Nephron (organoid): Measurements from ENCODE around the gene NPC1L1.

Experiments used
- H3K27ac Mint-ChIP-seq, 3 experiments: 2 replicates each; pipeline ENCODE4 v1.8.0; 2020; ENCODE audit warnings: mixed read lengths in 3 of 3, mild to moderate bottlenecking in 2 of 3, moderate library complexity in 1 of 3
- H3K27me3 Mint-ChIP-seq: 2 replicates; pipeline ENCODE4 v1.8.0; 2021; ENCODE audit warnings: low read depth, mild to moderate bottlenecking, moderate library complexity, mixed read lengths
- H3K36me3 Mint-ChIP-seq: 2 replicates; pipeline ENCODE4 v1.8.0; 2020; ENCODE audit warnings: low read depth, mixed read lengths
- H3K4me1 Mint-ChIP-seq: 2 replicates; pipeline ENCODE4 v1.8.0; 2020; ENCODE audit warnings: mixed read lengths
- H3K4me3 Mint-ChIP-seq, 3 experiments: 2 replicates each; pipeline ENCODE4 v1.8.0; 2020; ENCODE audit warnings: mild to moderate bottlenecking in 3 of 3, mixed read lengths in 3 of 3, moderate library complexity in 2 of 3
- H3K9me3 Mint-ChIP-seq: 2 replicates; pipeline ENCODE4 v1.8.0; 2020; ENCODE audit warnings: mixed read lengths
- CTCF ChIP-seq, 3 experiments: fragments of 200-600 bp; sonication (generic); IDR thresholded peaks; one replicate each; pipeline ENCODE4 v1.5.0; 2021; ENCODE audit warnings: antibody characterized with exemption in 3 of 3; ENCODE audit not compliant: unreplicated experiment in 3 of 3

The NPC1L1 gene

GRCh38 chr7:44486693-44487092 lies 54.4 kb downstream of the NPC1L1 start:
- H3K27me3 Mint-ChIP-seq = no peaks in the 10 kb centered on the region
- peaks cover 38% of the 10 kb centered on the region for H3K4me1 Mint-ChIP-seq
- TF ChIP-seq CTCF (IDR thresholded peaks at IDR 0.05; ENCODE audit: unreplicated experiment in 3 of 3) = no peak
- peaks cover 55% of the 10 kb centered on the region for H3K36me3 Mint-ChIP-seq
- peak overlapping the region in 2 of 3 experiments; percentile 3 to 53 for H3K27ac Mint-ChIP-seq
- H3K4me3 Mint-ChIP-seq = peak overlapping the region in 2 of 3 experiments; percentile 7 to 19
- H3K9me3 Mint-ChIP-seq = peaks cover 20% of the 10 kb centered on the region

GRCh38 chr7:44486001-44486400 lies 55.1 kb downstream of the NPC1L1 start:
- Mint-ChIP-seq H3K4me3 (peak overlapping the region; percentile 52 to 57 (median 53)), H3K4me1 (peaks cover 36% of the 10 kb centered on the region), H3K27ac (peak overlapping the region in 1 of 3 experiments; percentile 74), H3K27me3 (no peaks in the 10 kb centered on the region), H3K9me3 (peaks cover 20% of the 10 kb centered on the region), H3K36me3 (peaks cover 62% of the 10 kb centered on the region)
- no peak for TF ChIP-seq CTCF (IDR thresholded peaks at IDR 0.05; ENCODE audit: unreplicated experiment in 3 of 3)

GRCh38 chr7:44484482-44485313 lies 56.4 kb downstream of the NPC1L1 start:
- no peak overlapping the region for H3K4me3 Mint-ChIP-seq
- peaks cover 20% of the 10 kb centered on the region for H3K9me3 Mint-ChIP-seq
- H3K27me3 Mint-ChIP-seq = no peaks in the 10 kb centered on the region
- no peak for TF ChIP-seq CTCF (IDR thresholded peaks at IDR 0.05; ENCODE audit: unreplicated experiment in 3 of 3)
- no peak overlapping the region for H3K27ac Mint-ChIP-seq
- peaks cover 69% of the 10 kb centered on the region for H3K36me3 Mint-ChIP-seq
- H3K4me1 Mint-ChIP-seq = peaks cover 26% of the 10 kb centered on the region

- Mint-ChIP-seq H3K36me3 (peaks cover 72% of the 10 kb centered on the region), H3K4me1 (peaks cover 12% of the 10 kb centered on the region), H3K9me3 (peaks cover 20% of the 10 kb centered on the region), H3K27me3 (no peaks in the 10 kb centered on the region), H3K4me3 (no peak overlapping the region), H3K27ac (no peak overlapping the region)
- no peak for TF ChIP-seq CTCF (IDR thresholded peaks at IDR 0.05; ENCODE audit: unreplicated experiment in 3 of 3)
These were observed 58.3 kb downstream of the NPC1L1 start for GRCh38 chr7:44482502-44483485.

- no peak for TF ChIP-seq CTCF (IDR thresholded peaks at IDR 0.05; ENCODE audit: unreplicated experiment in 3 of 3)
These were observed 63.2 kb downstream of the NPC1L1 start for GRCh38 chr7:44477938-44478337.

More at GRCh38 chr7:44477938-44478337, 63.2 kb downstream of the NPC1L1 start:
- Mint-ChIP-seq H3K9me3 (peaks cover 10% of the 10 kb centered on the region), H3K4me1 (peaks cover 2% of the 10 kb centered on the region), H3K27me3 (no peaks in the 10 kb centered on the region), H3K4me3 (no peak overlapping the region), H3K36me3 (peaks cover 77% of the 10 kb centered on the region), H3K27ac (no peak overlapping the region)
